Peyer's patch (tissue), 4 donors: ENCODE results near the gene NUP214.

Experiments used
- POLR2A ChIP-seq, 2 donors: fragments of 450-650 bp; IDR thresholded peaks; one replicate each; pipeline ENCODE4 v1.5.1; 2017; ENCODE audit warnings: antibody characterized with exemption in 2 of 2, mild to moderate bottlenecking in 2 of 2, moderate library complexity in 2 of 2
- TF ChIP-seq, protein P1 (sequence below), 6 experiments: fragments of 450-650 bp in 4 of 6; fragments of 200-600 bp in 2 of 6; sonication (generic) in 1 of 6; IDR thresholded peaks; one replicate each; pipeline ENCODE4 v1.5.1; 2017 to 2019; ENCODE audit warnings: antibody characterized with exemption in 6 of 6, mild to moderate bottlenecking in 3 of 6, moderate library complexity in 1 of 6

DNA sequence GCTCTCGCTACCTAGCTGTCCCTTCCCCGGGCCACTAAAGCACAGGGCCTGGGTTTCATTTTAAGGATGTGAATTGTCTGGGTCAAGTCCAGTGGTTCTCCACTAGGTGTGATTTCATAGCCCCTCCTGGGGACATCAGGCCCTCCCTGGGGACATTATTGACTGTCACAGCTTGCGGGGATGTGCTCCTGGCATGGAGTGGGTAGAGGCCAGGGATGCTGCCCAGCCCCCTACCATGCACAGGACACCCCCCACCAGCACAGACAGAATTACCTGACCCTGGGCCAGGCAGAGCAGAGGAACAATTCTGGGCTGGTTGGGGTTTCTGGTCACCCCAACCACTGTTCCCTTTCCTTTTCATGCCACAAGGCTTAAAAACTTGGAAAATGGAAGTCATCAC is 146.8 kb downstream of the NUP214 start:
- TF ChIP-seq POLR2A (IDR thresholded peaks at IDR 0.05): no peak
- TF ChIP-seq, protein P1, sequence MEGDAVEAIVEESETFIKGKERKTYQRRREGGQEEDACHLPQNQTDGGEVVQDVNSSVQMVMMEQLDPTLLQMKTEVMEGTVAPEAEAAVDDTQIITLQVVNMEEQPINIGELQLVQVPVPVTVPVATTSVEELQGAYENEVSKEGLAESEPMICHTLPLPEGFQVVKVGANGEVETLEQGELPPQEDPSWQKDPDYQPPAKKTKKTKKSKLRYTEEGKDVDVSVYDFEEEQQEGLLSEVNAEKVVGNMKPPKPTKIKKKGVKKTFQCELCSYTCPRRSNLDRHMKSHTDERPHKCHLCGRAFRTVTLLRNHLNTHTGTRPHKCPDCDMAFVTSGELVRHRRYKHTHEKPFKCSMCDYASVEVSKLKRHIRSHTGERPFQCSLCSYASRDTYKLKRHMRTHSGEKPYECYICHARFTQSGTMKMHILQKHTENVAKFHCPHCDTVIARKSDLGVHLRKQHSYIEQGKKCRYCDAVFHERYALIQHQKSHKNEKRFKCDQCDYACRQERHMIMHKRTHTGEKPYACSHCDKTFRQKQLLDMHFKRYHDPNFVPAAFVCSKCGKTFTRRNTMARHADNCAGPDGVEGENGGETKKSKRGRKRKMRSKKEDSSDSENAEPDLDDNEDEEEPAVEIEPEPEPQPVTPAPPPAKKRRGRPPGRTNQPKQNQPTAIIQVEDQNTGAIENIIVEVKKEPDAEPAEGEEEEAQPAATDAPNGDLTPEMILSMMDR (IDR thresholded peaks at IDR 0.05): no peak
